Lung microvascular endothelial cell (primary cell): Measurements from ENCODE around the gene PTBP2. TPM values are rescaled to one million over a fixed set of nuclear protein-coding genes. Genes with fewer than 3 reads are reported as not detected.
"Not testable (repeated sequence)": the region's sequence is repeated elsewhere in the genome, so short reads cannot be mapped to it uniquely, and the experiment has no call there.

ENCODE experiments used
- DNase-seq, 2 donors: peaks; one replicate each; pipeline versions ENCODE4 v3.0.0 to v3.0.0-alpha.2; 2010; ENCODE audit warnings: low read depth in 2 of 2
- total RNA-seq: library from RNA; depleted of rRNA; stranded (reverse); fragments of >200 nt; gene quantifications from 2 replicates; pipeline ENCODE4 v1.2.1, GENCODE V29; 2014

The PTBP2 gene
- total RNA-seq, 1 donor from 2014 or later: 11.5 TPM

DNA sequence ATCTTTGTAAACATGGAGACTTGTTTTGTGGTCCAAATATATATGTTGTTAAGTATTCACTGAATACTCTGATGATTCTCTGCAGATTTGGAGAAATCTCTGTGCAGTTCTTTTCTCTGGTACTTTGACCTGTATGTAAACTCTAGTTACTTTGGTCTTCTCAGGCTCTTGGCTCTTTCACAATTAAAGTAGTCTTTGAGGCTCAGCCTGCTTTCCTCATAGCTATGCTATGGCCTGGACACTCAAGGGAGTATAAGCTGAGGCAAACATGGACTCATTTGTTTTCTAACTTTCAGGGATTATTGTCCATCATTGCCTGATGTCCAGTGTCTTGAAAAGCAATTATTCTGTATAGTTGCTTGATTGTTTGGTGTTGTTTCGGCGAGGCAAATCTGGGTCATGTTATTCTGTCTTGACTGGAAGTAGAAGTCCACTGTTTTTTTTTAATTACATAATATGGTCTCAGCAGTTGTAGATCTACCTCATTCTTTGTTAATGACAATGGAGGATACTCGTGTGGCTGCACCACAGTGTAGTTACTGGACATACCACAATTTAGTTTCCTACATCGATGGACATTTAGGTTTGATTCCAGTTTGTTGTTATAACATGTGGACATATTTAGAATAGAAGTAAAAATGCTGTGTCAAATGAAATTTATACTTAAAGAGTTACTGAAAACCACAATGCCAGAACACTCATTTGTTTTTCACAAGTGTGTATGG is 9.2 kb downstream of the PTBP2 start:
- DNase-seq: no peak

DNA sequence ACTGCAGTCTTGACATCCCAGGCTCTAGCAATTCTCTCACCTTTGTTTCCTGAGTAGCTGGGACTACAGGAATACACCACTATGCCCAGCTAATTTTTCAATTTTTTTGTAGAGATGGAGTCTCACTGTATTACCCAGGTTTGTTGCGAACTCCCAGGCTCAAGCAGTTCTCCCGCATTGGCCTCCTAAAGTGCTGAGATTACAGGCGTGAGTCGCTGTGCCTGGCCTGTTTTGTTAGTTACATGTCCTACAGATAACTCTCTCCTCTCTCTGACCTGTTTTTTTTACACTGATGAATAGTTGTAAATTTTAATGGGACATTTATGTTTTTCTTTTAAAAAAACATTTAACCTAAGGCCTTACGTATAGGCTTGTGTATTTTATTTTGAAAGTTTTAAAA is 19.8 kb downstream of the PTBP2 start:
- no peak for DNase-seq

DNA sequence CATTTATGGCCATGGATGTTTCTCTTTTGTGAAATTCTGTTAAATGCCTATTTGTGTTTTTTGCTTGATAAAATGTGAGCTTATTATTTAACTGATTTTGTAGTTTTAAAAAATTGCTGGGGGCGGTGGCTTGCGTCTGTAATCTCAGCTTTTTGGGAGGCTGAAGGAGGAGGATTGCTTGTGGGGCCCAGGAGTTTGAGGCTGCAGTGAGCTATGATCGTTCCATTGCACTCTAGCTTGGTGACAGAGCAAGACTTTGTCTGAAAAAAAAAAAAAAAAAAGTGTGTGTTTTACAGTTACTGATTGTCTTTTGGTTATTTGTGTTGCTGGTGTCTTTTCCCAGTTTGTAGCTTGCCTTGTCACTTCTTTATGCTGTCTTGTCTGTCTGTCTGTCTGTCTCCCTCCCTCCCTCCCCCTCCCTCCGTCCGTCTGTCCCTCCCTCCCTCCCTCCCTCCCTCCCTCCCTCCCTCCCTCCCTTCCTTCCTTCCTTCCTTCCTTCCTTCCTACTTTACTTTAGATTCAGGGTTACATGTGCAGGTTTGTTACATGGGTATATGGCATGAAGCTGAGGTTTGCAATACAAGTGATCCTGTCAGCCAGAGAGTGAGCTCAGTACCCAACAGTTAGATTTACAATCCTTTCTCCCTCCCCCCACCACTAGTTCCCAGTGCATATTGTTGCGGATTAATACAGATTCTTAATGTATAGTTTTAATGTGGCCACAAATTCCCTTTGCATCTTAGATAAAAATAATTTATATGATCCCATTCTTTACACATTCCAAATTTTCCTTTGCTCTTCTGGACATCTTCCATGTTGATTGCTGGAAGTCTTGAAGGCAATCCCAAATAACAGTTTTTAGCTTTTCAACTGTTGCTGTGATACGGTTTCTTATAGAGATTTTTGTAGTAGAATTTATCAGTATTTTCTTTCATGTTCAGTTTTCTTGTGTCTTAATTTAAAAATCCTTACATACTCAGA is 25.1 kb downstream of the PTBP2 start:
- DNase-seq: peak in 1 of 2 donors; percentile 2

GRCh38 chr1:96747565-96747964 is 26.0 kb downstream of the PTBP2 start:
- no peak for DNase-seq

- no peak for DNase-seq
These were observed 26.5 kb downstream of the PTBP2 start for GRCh38 chr1:96748078-96748477.

DNA sequence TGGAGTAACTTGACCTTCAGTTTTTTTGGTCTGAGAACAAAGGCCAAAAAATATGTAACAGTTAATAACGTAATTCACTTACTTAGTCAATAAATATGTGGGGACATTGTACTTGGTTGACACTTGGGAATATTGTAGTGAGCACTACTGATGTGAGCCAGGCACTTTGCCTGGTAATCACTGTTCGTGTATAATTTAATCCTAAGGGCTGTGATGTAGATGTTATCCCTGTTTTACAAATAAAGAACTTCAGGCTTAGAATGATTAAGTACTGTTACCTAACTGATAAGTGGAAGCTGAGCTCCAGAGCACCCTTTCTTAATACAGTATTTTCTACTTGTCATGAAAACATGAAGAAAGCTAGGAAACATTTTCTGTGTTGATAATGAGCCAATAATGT is 28.0 kb downstream of the PTBP2 start:
- DNase-seq: no peak

- no peak for DNase-seq
These were observed 30.8 kb downstream of the PTBP2 start for GRCh38 chr1:96752394-96752793.

GRCh38 chr1:96756789-96757188 is 35.2 kb downstream of the PTBP2 start:
- DNase-seq: peak; percentile 1 to 10

DNA sequence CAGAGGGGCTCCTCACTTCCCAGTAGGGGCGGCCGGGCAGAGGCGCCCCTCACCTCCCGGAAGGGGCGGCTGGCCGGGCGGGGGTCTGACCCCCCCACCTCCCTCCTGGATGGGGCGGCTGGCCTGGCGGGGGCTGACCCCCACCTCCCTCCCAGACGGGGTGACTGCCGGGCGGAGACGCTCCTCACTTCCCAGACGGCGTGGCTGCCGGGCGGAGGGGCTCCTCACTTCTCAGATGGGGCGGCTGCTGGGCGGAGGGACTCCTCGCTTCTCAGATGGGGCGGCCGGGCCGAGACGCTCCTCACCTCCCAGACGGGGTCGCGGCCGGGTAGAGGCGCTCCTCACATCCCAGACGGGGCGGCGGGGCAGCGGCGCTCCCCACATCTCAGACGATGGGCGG is 41.0 kb downstream of the PTBP2 start:
- DNase-seq: not testable (repeated sequence)

DNA sequence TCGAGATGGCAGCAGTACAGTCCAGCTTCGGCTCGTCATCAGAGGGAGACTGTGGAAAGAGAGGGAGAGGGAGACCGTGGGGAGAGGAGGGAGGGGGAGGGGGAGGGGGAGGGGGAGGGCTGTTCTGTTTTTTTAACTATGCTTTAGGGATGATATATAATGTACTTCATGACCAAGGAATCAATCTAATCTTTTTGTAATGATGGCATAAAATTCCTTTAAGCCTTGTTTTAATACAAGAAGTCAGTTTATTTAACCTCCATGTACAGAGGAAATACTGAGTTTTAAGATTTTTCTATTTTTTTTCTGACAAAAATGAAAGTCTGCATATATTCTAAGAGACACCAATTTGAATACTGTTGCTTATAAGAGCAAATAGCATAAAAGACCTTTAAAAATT is 41.9 kb downstream of the PTBP2 start:
- DNase-seq: no peak

DNA sequence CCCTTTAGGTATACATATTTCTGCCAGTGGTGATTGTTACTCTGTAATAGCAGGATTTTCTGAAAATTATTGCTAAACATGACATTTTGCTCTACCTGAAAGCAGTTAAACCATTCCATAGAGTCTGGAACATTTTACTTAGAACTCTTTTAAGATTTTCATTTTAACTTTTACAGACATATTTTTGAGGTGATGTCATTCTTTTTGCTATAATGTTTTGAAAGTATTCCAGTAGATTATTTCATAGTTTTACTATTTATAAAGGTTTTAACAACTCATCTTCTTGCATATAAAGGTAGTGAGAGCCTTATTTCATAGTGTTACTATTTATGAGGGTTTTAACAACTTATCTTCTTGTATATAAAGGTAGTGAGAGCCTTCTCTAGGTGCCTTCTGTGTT is 42.9 kb downstream of the PTBP2 start:
- no peak for DNase-seq

- no peak for DNase-seq
These were observed 50.3 kb downstream of the PTBP2 start for GRCh38 chr1:96771847-96772246.

DNA sequence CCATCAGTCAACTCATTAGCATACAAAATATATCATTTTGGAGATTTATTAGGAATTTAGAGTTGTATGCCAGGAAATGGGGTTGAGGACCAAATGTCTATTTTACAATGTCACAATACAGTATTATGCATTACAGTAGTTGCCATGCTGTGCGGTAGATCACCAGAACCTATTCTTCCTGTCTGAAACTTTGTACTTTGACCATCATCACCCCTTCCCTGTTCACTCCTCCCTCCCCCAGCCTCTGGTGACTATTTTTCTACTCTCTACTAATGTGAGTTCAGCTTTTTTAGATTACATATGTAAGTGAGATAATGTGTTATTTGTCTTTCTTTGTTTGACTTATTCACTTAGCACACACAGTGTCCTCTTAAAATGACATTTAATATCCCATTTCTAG is 50.8 kb downstream of the PTBP2 start:
- no peak for DNase-seq

DNA sequence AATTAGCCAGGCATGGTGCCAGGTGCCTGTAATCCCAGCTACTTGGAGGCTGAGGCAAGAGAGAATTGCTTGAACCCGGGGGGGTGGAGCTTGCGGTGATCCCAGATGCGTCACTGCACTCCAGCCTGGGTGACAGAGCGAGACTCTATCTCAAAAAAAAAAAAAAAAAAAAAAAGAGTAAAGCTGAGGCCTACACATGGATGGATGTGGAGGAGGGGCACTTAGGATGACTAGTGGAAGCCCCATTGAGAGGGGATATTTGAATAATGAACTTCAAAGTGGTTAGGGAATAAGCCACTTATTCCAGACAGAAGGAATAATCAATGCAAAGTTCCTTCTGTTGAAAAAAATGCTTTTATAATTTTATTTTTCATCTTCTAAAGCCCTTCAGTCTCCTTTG is 51.4 kb downstream of the PTBP2 start:
- no peak for DNase-seq

DNA sequence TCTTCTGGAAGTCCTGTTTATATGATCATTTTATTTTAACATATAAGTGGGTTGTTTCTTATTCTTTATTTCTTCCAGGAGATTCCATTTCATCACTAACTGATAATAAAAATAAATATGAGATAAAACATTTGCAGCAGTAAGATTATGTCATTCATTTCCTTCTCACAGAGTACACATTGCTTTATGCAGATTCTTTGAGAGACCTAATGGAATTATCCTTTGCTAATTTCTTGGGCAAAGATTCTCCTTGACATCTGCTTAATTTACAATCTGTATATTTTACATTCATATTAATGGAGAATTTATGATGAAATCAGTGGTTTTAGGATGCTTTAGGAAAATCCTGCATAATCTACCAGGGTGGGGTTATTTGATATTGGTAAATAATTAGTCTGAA is 60.6 kb downstream of the PTBP2 start:
- DNase-seq: no peak

DNA sequence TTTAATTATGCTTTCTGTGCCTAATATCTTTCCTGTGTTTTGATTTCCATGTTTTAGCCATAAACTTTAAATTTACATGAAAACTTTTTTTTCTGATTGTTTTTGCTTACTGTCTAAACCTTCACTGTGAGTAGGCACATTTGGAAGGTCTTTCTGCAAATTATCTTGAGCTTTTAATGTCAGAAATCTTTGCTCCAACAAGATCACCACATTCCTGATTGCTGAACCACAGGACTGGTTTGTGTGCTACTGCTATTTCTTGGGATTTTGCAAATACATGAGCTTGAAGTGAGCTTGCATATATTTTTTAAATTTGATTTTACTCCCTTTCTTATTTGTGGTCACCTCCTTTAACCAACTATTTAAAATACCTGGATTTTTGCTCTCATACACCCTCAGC is 61.3 kb downstream of the PTBP2 start:
- DNase-seq: no peak

GRCh38 chr1:96790599-96790998 is 69.0 kb downstream of the PTBP2 start:
- no peak for DNase-seq

GRCh38 chr1:96792220-96792619 is 70.6 kb downstream of the PTBP2 start:
- no peak for DNase-seq

- DNase-seq: not testable (repeated sequence)
These were observed 80.1 kb downstream of the PTBP2 start for GRCh38 chr1:96801696-96802095.

DNA sequence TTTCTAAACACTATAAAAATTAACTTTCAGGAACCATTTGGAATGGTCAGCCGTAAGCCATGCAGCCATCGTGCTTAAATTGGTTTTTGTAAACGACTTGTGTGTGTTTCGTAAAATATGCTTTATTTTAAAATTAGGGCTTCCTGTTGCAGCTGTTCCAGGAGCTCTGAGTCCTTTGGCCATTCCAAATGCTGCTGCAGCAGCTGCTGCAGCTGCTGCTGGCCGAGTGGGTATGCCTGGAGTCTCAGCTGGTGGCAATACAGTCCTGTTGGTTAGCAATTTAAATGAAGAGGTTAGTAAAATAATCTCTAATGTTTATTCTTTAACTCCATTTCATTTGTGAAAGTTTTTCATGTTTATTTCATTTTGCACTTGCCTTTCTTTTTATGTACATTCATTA is 83.1 kb downstream of the PTBP2 start:
- peak; percentile 7 to 9 for DNase-seq

GRCh38 chr1:96808191-96808590 is 86.6 kb downstream of the PTBP2 start:
- peak in 1 of 2 donors; percentile 22 for DNase-seq

GRCh38 chr1:96815914-96816313 is 94.3 kb downstream of the PTBP2 start:
- DNase-seq: no peak

- peak in 1 of 2 donors; percentile 5 for DNase-seq
These were observed 98.5 kb downstream of the PTBP2 start for GRCh38 chr1:96820107-96820506.
